GM23338 (cell line): ENCODE measurements around the gene CHSY1.

Source experiments
- EZH2 ChIP-seq: fragments of 200-600 bp; sonication (generic); IDR thresholded peaks from one replicate; pipeline ENCODE4 v1.8.0; 2017; ENCODE audit warnings: antibody characterized with exemption, mild to moderate bottlenecking, low read depth; ENCODE audit not compliant: unreplicated experiment
- EZH2phosphoT487 ChIP-seq: fragments of 200-600 bp; sonication (generic); IDR thresholded peaks from one replicate; pipeline ENCODE4 v1.8.1; 2018; ENCODE audit warnings: antibody characterized with exemption; ENCODE audit not compliant: unreplicated experiment
- POLR2AphosphoS5 ChIP-seq: IDR thresholded peaks from 2 replicates; pipeline ENCODE4 v1.6.1; 2016; ENCODE audit warnings: antibody characterized with exemption, low read depth
- TF ChIP-seq, protein P1 (sequence below), 2 experiments: fragments of 200-600 bp in 1 of 2; sonication (generic) in 1 of 2; conservative IDR thresholded peaks; 2 replicates each; pipeline versions ENCODE4 v1.5.1 to v1.6.1; 2016 to 2017; ENCODE audit warnings: antibody characterized with exemption in 2 of 2, low read depth in 2 of 2, mild to moderate bottlenecking in 2 of 2, moderate library complexity in 1 of 2

GRCh38 chr15:101140697-101141065 lies 111.2 kb downstream of the CHSY1 start:
- TF ChIP-seq, protein P1, sequence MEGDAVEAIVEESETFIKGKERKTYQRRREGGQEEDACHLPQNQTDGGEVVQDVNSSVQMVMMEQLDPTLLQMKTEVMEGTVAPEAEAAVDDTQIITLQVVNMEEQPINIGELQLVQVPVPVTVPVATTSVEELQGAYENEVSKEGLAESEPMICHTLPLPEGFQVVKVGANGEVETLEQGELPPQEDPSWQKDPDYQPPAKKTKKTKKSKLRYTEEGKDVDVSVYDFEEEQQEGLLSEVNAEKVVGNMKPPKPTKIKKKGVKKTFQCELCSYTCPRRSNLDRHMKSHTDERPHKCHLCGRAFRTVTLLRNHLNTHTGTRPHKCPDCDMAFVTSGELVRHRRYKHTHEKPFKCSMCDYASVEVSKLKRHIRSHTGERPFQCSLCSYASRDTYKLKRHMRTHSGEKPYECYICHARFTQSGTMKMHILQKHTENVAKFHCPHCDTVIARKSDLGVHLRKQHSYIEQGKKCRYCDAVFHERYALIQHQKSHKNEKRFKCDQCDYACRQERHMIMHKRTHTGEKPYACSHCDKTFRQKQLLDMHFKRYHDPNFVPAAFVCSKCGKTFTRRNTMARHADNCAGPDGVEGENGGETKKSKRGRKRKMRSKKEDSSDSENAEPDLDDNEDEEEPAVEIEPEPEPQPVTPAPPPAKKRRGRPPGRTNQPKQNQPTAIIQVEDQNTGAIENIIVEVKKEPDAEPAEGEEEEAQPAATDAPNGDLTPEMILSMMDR (conservative IDR thresholded peaks at IDR 0.05; ENCODE audit: low read depth in 2 of 2), result no peak
- TF ChIP-seq POLR2AphosphoS5 (no peak), EZH2phosphoT487 (no peak), EZH2 (no peak)
